ENCODE data around the gene FYN.
A peak's percentile ranks its signal among the peaks of the same experiment; 100 is the strongest.

The FYN gene

GRCh38 chr6:111711984-111712752 is 161.1 kb downstream of the FYN start:
- no peak overlapping the region for H3K4me3 ChIP-seq (replicated peaks in 1 of 2; ENCODE audit: low read depth in 2 of 2, low read length in 2 of 2)
- peak; percentile 74 to 75 for DNase-seq (ENCODE audit: low read depth in 2 of 2)
- TF ChIP-seq CTCF (IDR thresholded peaks at IDR 0.05; ENCODE audit: low read depth, low read length), result no peak

GRCh38 chr6:111711476-111711875 is 161.8 kb downstream of the FYN start:
- no peak for TF ChIP-seq CTCF (IDR thresholded peaks at IDR 0.05; ENCODE audit: low read depth, low read length)
- peak in 1 of 2 donors; percentile 21 for DNase-seq (ENCODE audit: low read depth in 2 of 2)
- H3K4me3 ChIP-seq (replicated peaks in 1 of 2; ENCODE audit: low read depth in 2 of 2, low read length in 2 of 2), result no peak overlapping the region

GRCh38 chr6:111710911-111711310 is 162.3 kb downstream of the FYN start:
- TF ChIP-seq CTCF (IDR thresholded peaks at IDR 0.05; ENCODE audit: low read depth, low read length), result no peak
- H3K4me3 ChIP-seq (replicated peaks in 1 of 2; ENCODE audit: low read depth in 2 of 2, low read length in 2 of 2), result no peak overlapping the region
- DNase-seq (ENCODE audit: low read depth in 2 of 2), result peak in 1 of 2 donors; percentile 6

GRCh38 chr6:111710439-111710838 is 162.8 kb downstream of the FYN start:
- no peak overlapping the region for H3K4me3 ChIP-seq (replicated peaks in 1 of 2; ENCODE audit: low read depth in 2 of 2, low read length in 2 of 2)
- no peak for TF ChIP-seq CTCF (IDR thresholded peaks at IDR 0.05; ENCODE audit: low read depth, low read length)
- DNase-seq (ENCODE audit: low read depth in 2 of 2), result no peak

GRCh38 chr6:111709615-111710398 is 163.4 kb downstream of the FYN start:
- peak; percentile 42 for TF ChIP-seq CTCF (IDR thresholded peaks at IDR 0.05; ENCODE audit: low read depth, low read length)
- peak; percentile 84 to 88 for DNase-seq (ENCODE audit: low read depth in 2 of 2)
- H3K4me3 ChIP-seq (replicated peaks in 1 of 2; ENCODE audit: low read depth in 2 of 2, low read length in 2 of 2), result no peak overlapping the region

- H3K4me3 ChIP-seq (replicated peaks in 1 of 2; ENCODE audit: low read depth in 2 of 2, low read length in 2 of 2), result no peak overlapping the region
- TF ChIP-seq CTCF (IDR thresholded peaks at IDR 0.05; ENCODE audit: low read depth, low read length), result no peak
- DNase-seq (ENCODE audit: low read depth in 2 of 2), result no peak
Measured at GRCh38 chr6:111709201-111709600, 164.1 kb downstream of the FYN start.

Measured in cardiac fibroblast (primary cell).